ENCODE measurements around the gene KATNBL1.

Gene KATNBL1

GRCh38 chr15:34119291-34119690 is 90.6 kb downstream of the KATNBL1 start:
- ChIA-PET CTCF (interaction anchor here (0.7 to 16.1 kb wide), 3 partner anchors 9 to 248 kb away, joined by 5 to 324 read pairs (median 8); partner anchors contain the start of genes KATNBL1 and LPCAT4), POLR2A (interaction anchor here (0.7 kb wide), 1 partner anchor 91 kb away, joined by 3 read pairs; the partner anchor contains the start of gene KATNBL1)
- DNase-seq (ENCODE audit: low read depth, low spot score) = no peak
- TF ChIP-seq CTCF (IDR thresholded peaks at IDR 0.05; ENCODE audit: insufficient read depth, low read length, missing control alignments) = no peak
- no peak overlapping the region for H3K4me3 ChIP-seq (ENCODE audit: low read depth, low read length)

GRCh38 chr15:34116620-34117019 is 93.3 kb downstream of the KATNBL1 start:
- CTCF ChIA-PET = interaction anchor here (1.0 to 16.1 kb wide), 5 partner anchors 9 to 251 kb away, joined by 3 to 324 read pairs (median 4); partner anchors contain the start of genes KATNBL1 and LPCAT4
- TF ChIP-seq CTCF (IDR thresholded peaks at IDR 0.05; ENCODE audit: insufficient read depth, low read length, missing control alignments) = no peak
- no peak for DNase-seq (ENCODE audit: low read depth, low spot score)
- H3K4me3 ChIP-seq (ENCODE audit: low read depth, low read length) = no peak overlapping the region
- POLR2A ChIA-PET = no interaction called here

GRCh38 chr15:34114739-34115138 is 95.2 kb downstream of the KATNBL1 start:
- no peak overlapping the region for H3K4me3 ChIP-seq (ENCODE audit: low read depth, low read length)
- no peak for TF ChIP-seq CTCF (IDR thresholded peaks at IDR 0.05; ENCODE audit: insufficient read depth, low read length, missing control alignments)
- CTCF ChIA-PET = interaction anchor here (1.1 to 16.1 kb wide), 3 partner anchors 9 to 253 kb away, joined by 3 to 324 read pairs (median 7); partner anchors contain the start of gene KATNBL1
- no peak for DNase-seq (ENCODE audit: low read depth, low spot score)
- POLR2A ChIA-PET = no interaction called here

GRCh38 chr15:34114215-34114614 is 95.7 kb downstream of the KATNBL1 start:
- TF ChIP-seq CTCF (IDR thresholded peaks at IDR 0.05; ENCODE audit: insufficient read depth, low read length, missing control alignments) = no peak
- ChIA-PET CTCF (interaction anchor here (0.6 to 16.1 kb wide), 5 partner anchors 10 to 473 kb away, joined by 3 to 324 read pairs (median 3); partner anchors contain the start of gene KATNBL1), POLR2A (no interaction called here)
- no peak for DNase-seq (ENCODE audit: low read depth, low spot score)
- no peak overlapping the region for H3K4me3 ChIP-seq (ENCODE audit: low read depth, low read length)

- POLR2A ChIA-PET = no interaction called here
- CTCF ChIA-PET = interaction anchor here (0.9 to 16.1 kb wide), 13 partner anchors 9 to 476 kb away, joined by 3 to 324 read pairs (median 6); partner anchors contain the start of genes EMC7, KATNBL1, LPCAT4 and PGBD4
- no peak overlapping the region for H3K4me3 ChIP-seq (ENCODE audit: low read depth, low read length)
- DNase-seq (ENCODE audit: low read depth, low spot score) = no peak
- TF ChIP-seq CTCF (IDR thresholded peaks at IDR 0.05; ENCODE audit: insufficient read depth, low read length, missing control alignments) = no peak
These were observed 98.4 kb downstream of the KATNBL1 start for GRCh38 chr15:34111488-34111887.

GRCh38 chr15:34109797-34110663 is 99.9 kb downstream of the KATNBL1 start:
- POLR2A ChIA-PET = interaction anchor here (0.8 to 1.0 kb wide), 2 partner anchors 96 to 100 kb away, joined by 3 to 6 read pairs; partner anchors contain the start of gene KATNBL1
- H3K4me3 ChIP-seq (ENCODE audit: low read depth, low read length) = no peak overlapping the region
- TF ChIP-seq CTCF (IDR thresholded peaks at IDR 0.05; ENCODE audit: insufficient read depth, low read length, missing control alignments) = peak; percentile 59
- DNase-seq (ENCODE audit: low read depth, low spot score) = no peak
- CTCF ChIA-PET = interaction anchor here (0.7 to 16.1 kb wide), 47 partner anchors 8 to 496 kb away, joined by 3 to 324 read pairs (median 4); partner anchors contain the start of genes EMC4, EMC7, GOLGA8B and KATNBL1

Data from AG04449 (cell line).